ENCODE measurements around the gene ITGB6. TPM values are rescaled to one million over a fixed set of nuclear protein-coding genes. Genes with fewer than 3 reads are reported as not detected.

The ITGB6 gene
- total RNA-seq, 1 experiment from 2014 or later = not detected

- no peak for DNase-seq
- Histone ChIP-seq H3K4me3 (ENCODE audit: insufficient read depth, low read depth, low read length) (no peak overlapping the region), H3K36me3 (replicated peaks; ENCODE audit: control insufficient read depth, insufficient read depth, low read length) (no peaks in the 10 kb centered on the region), H3K27me3 (ENCODE audit: control insufficient read depth, insufficient read depth, low read length) (no peaks in the 10 kb centered on the region)
Observed at GRCh38 chr2:160145471-160145870, 54.6 kb downstream of the ITGB6 start.

GRCh38 chr2:160144280-160144990 lies 55.6 kb downstream of the ITGB6 start:
- Histone ChIP-seq H3K27me3 (ENCODE audit: control insufficient read depth, insufficient read depth, low read length) (no peaks in the 10 kb centered on the region), H3K4me3 (ENCODE audit: insufficient read depth, low read depth, low read length) (no peak overlapping the region), H3K36me3 (replicated peaks; ENCODE audit: control insufficient read depth, insufficient read depth, low read length) (no peaks in the 10 kb centered on the region)
- no peak for DNase-seq

GRCh38 chr2:160142472-160142871 lies 57.6 kb downstream of the ITGB6 start:
- DNase-seq = no peak
- Histone ChIP-seq H3K27me3 (ENCODE audit: control insufficient read depth, insufficient read depth, low read length) (no peaks in the 10 kb centered on the region), H3K36me3 (replicated peaks; ENCODE audit: control insufficient read depth, insufficient read depth, low read length) (no peaks in the 10 kb centered on the region), H3K4me3 (ENCODE audit: insufficient read depth, low read depth, low read length) (no peak overlapping the region)

- no peaks in the 10 kb centered on the region for H3K27me3 ChIP-seq (ENCODE audit: control insufficient read depth, insufficient read depth, low read length)
- H3K36me3 ChIP-seq (replicated peaks; ENCODE audit: control insufficient read depth, insufficient read depth, low read length) = no peaks in the 10 kb centered on the region
- DNase-seq = no peak
- H3K4me3 ChIP-seq (ENCODE audit: insufficient read depth, low read depth, low read length) = no peak overlapping the region
Observed at GRCh38 chr2:160141912-160142311, 58.2 kb downstream of the ITGB6 start.

GRCh38 chr2:160141419-160141818 lies 58.7 kb downstream of the ITGB6 start:
- H3K27me3 ChIP-seq (ENCODE audit: control insufficient read depth, insufficient read depth, low read length) = no peaks in the 10 kb centered on the region
- H3K36me3 ChIP-seq (replicated peaks; ENCODE audit: control insufficient read depth, insufficient read depth, low read length) = no peaks in the 10 kb centered on the region
- no peak for DNase-seq
- H3K4me3 ChIP-seq (ENCODE audit: insufficient read depth, low read depth, low read length) = no peak overlapping the region

- DNase-seq = no peak
- H3K36me3 ChIP-seq (replicated peaks; ENCODE audit: control insufficient read depth, insufficient read depth, low read length) = no peaks in the 10 kb centered on the region
- H3K4me3 ChIP-seq (ENCODE audit: insufficient read depth, low read depth, low read length) = no peak overlapping the region
Observed at GRCh38 chr2:160140471-160140870, 59.6 kb downstream of the ITGB6 start.

GRCh38 chr2:160139991-160140390 lies 60.1 kb downstream of the ITGB6 start:
- H3K36me3 ChIP-seq (replicated peaks; ENCODE audit: control insufficient read depth, insufficient read depth, low read length) = no peaks in the 10 kb centered on the region
- no peaks in the 10 kb centered on the region for H3K27me3 ChIP-seq (ENCODE audit: control insufficient read depth, insufficient read depth, low read length)
- no peak overlapping the region for H3K4me3 ChIP-seq (ENCODE audit: insufficient read depth, low read depth, low read length)
- DNase-seq = no peak

More at GRCh38 chr2:160140471-160140870, 59.6 kb downstream of the ITGB6 start:
- no peaks in the 10 kb centered on the region for H3K27me3 ChIP-seq (ENCODE audit: control insufficient read depth, insufficient read depth, low read length)

- H3K4me3 ChIP-seq (ENCODE audit: insufficient read depth, low read depth, low read length) = no peak overlapping the region
- no peaks in the 10 kb centered on the region for H3K36me3 ChIP-seq (replicated peaks; ENCODE audit: control insufficient read depth, insufficient read depth, low read length)
- DNase-seq = no peak
- no peaks in the 10 kb centered on the region for H3K27me3 ChIP-seq (ENCODE audit: control insufficient read depth, insufficient read depth, low read length)
Observed at GRCh38 chr2:160139350-160139749, 60.7 kb downstream of the ITGB6 start.

GRCh38 chr2:160138406-160138805 lies 61.7 kb downstream of the ITGB6 start:
- DNase-seq = no peak
- Histone ChIP-seq H3K36me3 (replicated peaks; ENCODE audit: control insufficient read depth, insufficient read depth, low read length) (no peaks in the 10 kb centered on the region), H3K27me3 (ENCODE audit: control insufficient read depth, insufficient read depth, low read length) (no peaks in the 10 kb centered on the region), H3K4me3 (ENCODE audit: insufficient read depth, low read depth, low read length) (no peak overlapping the region)

GRCh38 chr2:160137464-160137863 lies 62.6 kb downstream of the ITGB6 start:
- DNase-seq = no peak
- no peak overlapping the region for H3K4me3 ChIP-seq (ENCODE audit: insufficient read depth, low read depth, low read length)
- no peaks in the 10 kb centered on the region for H3K36me3 ChIP-seq (replicated peaks; ENCODE audit: control insufficient read depth, insufficient read depth, low read length)
- H3K27me3 ChIP-seq (ENCODE audit: control insufficient read depth, insufficient read depth, low read length) = no peaks in the 10 kb centered on the region

GRCh38 chr2:160132761-160133160 lies 67.3 kb downstream of the ITGB6 start:
- Histone ChIP-seq H3K27me3 (ENCODE audit: control insufficient read depth, insufficient read depth, low read length) (no peaks in the 10 kb centered on the region), H3K4me3 (ENCODE audit: insufficient read depth, low read depth, low read length) (no peak overlapping the region), H3K36me3 (replicated peaks; ENCODE audit: control insufficient read depth, insufficient read depth, low read length) (no peaks in the 10 kb centered on the region)
- no peak for DNase-seq

GRCh38 chr2:160126756-160127155 lies 73.3 kb downstream of the ITGB6 start:
- Histone ChIP-seq H3K36me3 (replicated peaks; ENCODE audit: control insufficient read depth, insufficient read depth, low read length) (no peaks in the 10 kb centered on the region), H3K4me3 (ENCODE audit: insufficient read depth, low read depth, low read length) (no peak overlapping the region), H3K27me3 (ENCODE audit: control insufficient read depth, insufficient read depth, low read length) (no peaks in the 10 kb centered on the region)
- no peak for DNase-seq

- H3K4me3 ChIP-seq (ENCODE audit: insufficient read depth, low read depth, low read length) = no peak overlapping the region
- no peaks in the 10 kb centered on the region for H3K36me3 ChIP-seq (replicated peaks; ENCODE audit: control insufficient read depth, insufficient read depth, low read length)
- H3K27me3 ChIP-seq (ENCODE audit: control insufficient read depth, insufficient read depth, low read length) = no peaks in the 10 kb centered on the region
- DNase-seq = no peak
Observed at GRCh38 chr2:160126315-160126714, 73.8 kb downstream of the ITGB6 start.

- H3K4me3 ChIP-seq (ENCODE audit: insufficient read depth, low read depth, low read length) = no peak overlapping the region
- no peak for DNase-seq
Observed at GRCh38 chr2:160125828-160126227, 74.2 kb downstream of the ITGB6 start.

GRCh38 chr2:160125366-160125765 lies 74.7 kb downstream of the ITGB6 start:
- H3K27me3 ChIP-seq (ENCODE audit: control insufficient read depth, insufficient read depth, low read length) = no peaks in the 10 kb centered on the region
- H3K4me3 ChIP-seq (ENCODE audit: insufficient read depth, low read depth, low read length) = no peak overlapping the region
- no peaks in the 10 kb centered on the region for H3K36me3 ChIP-seq (replicated peaks; ENCODE audit: control insufficient read depth, insufficient read depth, low read length)
- no peak for DNase-seq

More at GRCh38 chr2:160125828-160126227, 74.2 kb downstream of the ITGB6 start:
- no peaks in the 10 kb centered on the region for H3K27me3 ChIP-seq (ENCODE audit: control insufficient read depth, insufficient read depth, low read length)
- no peaks in the 10 kb centered on the region for H3K36me3 ChIP-seq (replicated peaks; ENCODE audit: control insufficient read depth, insufficient read depth, low read length)

GRCh38 chr2:160124571-160124970 lies 75.5 kb downstream of the ITGB6 start:
- DNase-seq = no peak
- Histone ChIP-seq H3K36me3 (replicated peaks; ENCODE audit: control insufficient read depth, insufficient read depth, low read length) (no peaks in the 10 kb centered on the region), H3K4me3 (ENCODE audit: insufficient read depth, low read depth, low read length) (no peak overlapping the region), H3K27me3 (ENCODE audit: control insufficient read depth, insufficient read depth, low read length) (no peaks in the 10 kb centered on the region)

Measured in H7 (cell line).